GM23338 (cell line): ENCODE measurements around the gene CHN2.

Experiments
- CREB1 ChIP-seq: fragments of 250-450 bp; sonication (Bioruptor Pico); IDR thresholded peaks from 2 replicates; pipeline ENCODE4 v1.5.0; 2020; ENCODE audit warnings: low read depth, mild to moderate bottlenecking, moderate library complexity
- CTCF ChIP-seq, 2 experiments: fragments of 200-600 bp in 1 of 2; sonication (generic) in 1 of 2; conservative IDR thresholded peaks; 2 replicates each; pipeline versions ENCODE4 v1.5.1 to v1.6.1; 2016 to 2017; ENCODE audit warnings: antibody characterized with exemption in 2 of 2, low read depth in 2 of 2, mild to moderate bottlenecking in 2 of 2, moderate library complexity in 1 of 2
- EZH2 ChIP-seq: fragments of 200-600 bp; sonication (generic); IDR thresholded peaks from one replicate; pipeline ENCODE4 v1.8.0; 2017; ENCODE audit warnings: antibody characterized with exemption, mild to moderate bottlenecking, low read depth; ENCODE audit not compliant: unreplicated experiment
- JUNB ChIP-seq: IDR thresholded peaks from one replicate; pipeline ENCODE4 v1.6.1; 2016; ENCODE audit warnings: antibody characterized with exemption; ENCODE audit not compliant: unreplicated experiment
- REST ChIP-seq: IDR thresholded peaks from one replicate; pipeline ENCODE4 v1.6.1; 2018; ENCODE audit warnings: antibody characterized with exemption; ENCODE audit not compliant: unreplicated experiment
- ZNF331 ChIP-seq: fragments of 250-450 bp; sonication (Bioruptor Pico); IDR thresholded peaks from 2 replicates; pipeline ENCODE4 v1.5.0; 2020; ENCODE audit warnings: low read depth, mild to moderate bottlenecking, moderate library complexity

GRCh38 chr7:29299086-29299485, 104.5 kb downstream of the CHN2 start:
- no peak for TF ChIP-seq EZH2
- TF ChIP-seq CTCF (conservative IDR thresholded peaks at IDR 0.05; ENCODE audit: low read depth in 2 of 2) = no peak
- no peak for TF ChIP-seq JUNB
- TF ChIP-seq REST = no peak
- TF ChIP-seq CREB1 (CRISPR knock-in tag) = no peak
- TF ChIP-seq ZNF331 = no peak
